GM19238 (cell line): ENCODE results near the gene ICAM2.

Experiments used
- DNase-seq: peaks from one replicate; pipeline ENCODE4 v3.0.0; 2011; ENCODE audit warnings: low spot score; ENCODE audit not compliant: insufficient read length

ICAM2 gene

GRCh38 chr17:64020056-64020766 is at the start of gene ICAM2:
Gene ICAM2 (minus strand): TSS chr17:64020633. CDS start chr17:64006691, 13,942 bp downstream.
- DNase-seq = peak; percentile 23

DNA sequence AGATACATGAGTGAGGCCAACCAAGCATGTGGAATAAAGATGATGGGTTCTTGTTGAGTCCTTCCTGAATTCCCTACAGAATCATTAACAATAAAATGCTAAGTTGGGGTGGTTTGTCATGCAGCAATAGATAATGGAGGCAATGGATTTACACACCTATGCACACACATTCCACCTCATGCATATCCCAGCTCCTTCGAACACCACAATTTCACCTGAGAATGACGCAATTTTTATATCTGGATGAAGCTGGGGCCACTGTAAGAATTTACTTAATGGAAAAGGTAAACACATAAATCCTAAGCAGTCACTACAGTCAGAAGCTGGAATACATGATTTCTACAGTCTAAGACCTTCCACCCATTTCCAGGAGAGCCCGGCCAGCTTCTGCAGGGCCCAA is 49.8 kb upstream of the ICAM2 start:
- DNase-seq = no peak

DNA sequence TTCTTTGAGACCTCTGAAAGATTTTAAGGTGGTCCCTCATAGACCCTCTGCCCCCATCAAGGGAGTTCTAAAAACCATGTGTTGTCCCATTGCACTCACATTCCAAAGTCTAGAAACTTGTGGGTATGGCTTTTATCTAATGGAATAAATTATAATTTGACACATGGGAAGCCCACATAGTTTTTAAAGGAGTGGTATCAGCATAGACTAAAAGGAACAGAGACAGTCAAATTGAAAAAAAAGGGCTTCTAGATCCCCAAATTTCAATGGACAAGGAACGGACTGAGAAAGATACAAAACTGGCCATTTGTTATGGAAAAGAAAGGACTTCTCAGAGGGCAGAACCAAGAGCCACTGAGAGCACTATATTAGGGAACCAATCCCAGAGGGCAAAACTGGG is 48.7 kb upstream of the ICAM2 start:
- DNase-seq = no peak

GRCh38 chr17:64067657-64068056 is 47.2 kb upstream of the ICAM2 start:
- no peak for DNase-seq

GRCh38 chr17:64066716-64067115 is 46.3 kb upstream of the ICAM2 start:
- no peak for DNase-seq

- DNase-seq = no peak
Measured at GRCh38 chr17:64065161-64065560, 44.7 kb upstream of the ICAM2 start.

DNA sequence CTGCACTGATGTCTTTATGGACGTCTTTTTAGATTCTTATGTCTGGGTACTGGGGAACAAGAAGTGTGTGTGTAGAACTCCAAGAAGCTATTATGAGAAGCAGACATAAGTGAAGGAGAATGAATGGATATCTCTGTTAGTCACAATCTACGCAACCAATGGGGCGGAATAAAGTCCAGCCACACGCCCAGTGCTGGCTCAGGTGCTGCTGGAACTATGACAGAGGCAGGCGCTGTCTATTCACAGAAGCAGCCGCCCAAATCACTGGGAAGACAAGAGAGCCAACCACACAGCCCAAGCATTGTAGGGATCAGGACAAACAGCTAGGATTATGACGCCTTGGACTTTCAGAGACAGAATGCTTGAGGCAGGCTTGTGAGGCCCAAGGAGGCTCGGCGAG is 43.9 kb upstream of the ICAM2 start:
- DNase-seq = no peak

GRCh38 chr17:64063766-64064224 is 43.4 kb upstream of the ICAM2 start:
- no peak for DNase-seq

DNA sequence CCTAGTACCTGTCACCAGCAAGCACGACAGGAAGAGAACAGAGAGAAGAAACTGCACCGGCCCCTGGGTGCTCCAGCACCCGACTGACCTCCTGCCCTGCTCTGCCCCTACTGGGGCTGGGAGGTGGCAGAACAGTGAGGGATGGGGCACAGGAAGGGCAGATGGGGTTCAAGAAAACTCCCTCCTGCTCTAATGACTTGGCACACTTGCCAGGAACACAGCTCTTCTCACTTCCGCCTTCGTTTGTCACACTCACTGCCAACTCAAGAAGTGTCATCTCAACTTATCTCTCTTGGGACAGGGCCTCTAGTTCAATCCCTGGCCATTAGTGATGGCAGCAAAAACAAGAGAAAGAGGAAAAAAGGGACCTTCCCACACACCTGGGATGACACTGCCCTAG is 42.7 kb upstream of the ICAM2 start:
- DNase-seq = no peak

DNA sequence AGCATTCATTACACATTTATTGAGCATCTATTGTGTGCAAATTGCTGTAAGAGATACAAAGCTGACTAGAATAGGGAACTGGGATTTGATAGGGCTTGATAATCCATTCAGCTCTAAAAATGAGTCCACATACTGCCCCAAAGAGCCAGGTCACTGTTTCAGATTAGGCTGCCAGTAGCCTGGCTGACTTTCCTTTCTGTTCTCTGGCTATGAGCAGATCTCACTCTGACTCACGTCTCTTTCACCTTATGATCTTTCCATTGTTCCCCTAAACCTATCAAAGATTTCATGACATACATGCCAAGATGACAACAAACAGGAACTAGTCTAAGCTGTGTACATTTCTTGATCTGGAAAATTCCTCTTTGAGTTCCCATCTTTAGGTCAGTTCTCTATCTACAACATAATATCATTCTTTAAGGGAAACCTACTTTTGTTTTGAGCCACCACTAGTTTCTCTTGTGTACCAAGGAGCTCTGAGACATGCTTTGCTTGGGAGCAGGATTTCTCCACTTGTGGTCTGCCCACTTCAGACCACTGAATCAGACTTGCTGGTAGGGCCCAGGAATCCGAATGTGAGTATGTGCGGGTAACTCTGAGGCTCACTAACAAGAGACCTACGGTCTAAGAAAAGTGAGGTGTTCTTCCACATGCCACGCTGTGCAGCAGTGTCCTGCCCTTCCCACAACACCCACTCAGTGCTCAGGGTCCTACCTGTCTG is 40.9 kb upstream of the ICAM2 start:
- no peak for DNase-seq

- DNase-seq = no peak
Measured at GRCh38 chr17:64060331-64060730, 39.9 kb upstream of the ICAM2 start.

DNA sequence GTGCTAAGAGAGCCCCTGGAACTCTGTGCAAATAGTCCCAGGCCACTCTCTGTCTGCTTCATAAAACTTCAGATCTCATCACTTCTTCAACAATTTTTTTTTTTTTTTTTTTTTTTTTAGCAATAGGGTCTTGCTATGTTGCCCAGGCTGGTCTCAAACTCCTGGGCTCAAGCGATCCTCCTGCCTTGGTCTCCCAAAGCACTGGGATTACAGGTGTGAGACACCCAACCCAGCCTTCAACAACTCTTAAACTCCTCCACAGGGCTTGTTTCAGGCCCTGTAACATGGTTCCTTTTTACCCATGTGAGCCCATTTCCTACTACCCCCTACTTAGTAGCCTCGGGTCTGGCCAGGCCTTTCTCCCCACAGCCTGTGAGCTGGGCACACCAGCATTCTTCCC is 39.3 kb upstream of the ICAM2 start:
- DNase-seq = no peak

DNA sequence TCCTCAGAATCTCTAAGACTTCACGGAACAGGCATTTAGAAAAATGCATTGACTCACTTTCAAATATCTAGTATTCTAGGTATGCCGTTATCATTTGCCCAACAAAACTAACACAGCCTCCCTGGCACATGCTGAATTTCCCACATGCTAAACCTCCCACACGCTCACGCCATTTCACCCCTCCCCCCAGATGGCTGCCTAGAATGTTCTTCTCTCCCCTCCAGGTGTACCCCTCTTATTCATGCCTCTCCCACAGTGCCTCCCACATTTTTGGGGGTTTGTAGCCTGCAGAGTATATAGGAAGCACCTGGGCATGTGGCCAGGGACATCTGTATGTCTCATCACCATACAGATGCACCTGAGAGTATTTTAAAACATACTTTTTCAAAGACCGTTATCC is 38.2 kb upstream of the ICAM2 start:
- no peak for DNase-seq

GRCh38 chr17:64057701-64058263 is 37.3 kb upstream of the ICAM2 start:
- DNase-seq = no peak

GRCh38 chr17:64056269-64057005 is 36.0 kb upstream of the ICAM2 start:
- DNase-seq = peak; percentile 52

DNA sequence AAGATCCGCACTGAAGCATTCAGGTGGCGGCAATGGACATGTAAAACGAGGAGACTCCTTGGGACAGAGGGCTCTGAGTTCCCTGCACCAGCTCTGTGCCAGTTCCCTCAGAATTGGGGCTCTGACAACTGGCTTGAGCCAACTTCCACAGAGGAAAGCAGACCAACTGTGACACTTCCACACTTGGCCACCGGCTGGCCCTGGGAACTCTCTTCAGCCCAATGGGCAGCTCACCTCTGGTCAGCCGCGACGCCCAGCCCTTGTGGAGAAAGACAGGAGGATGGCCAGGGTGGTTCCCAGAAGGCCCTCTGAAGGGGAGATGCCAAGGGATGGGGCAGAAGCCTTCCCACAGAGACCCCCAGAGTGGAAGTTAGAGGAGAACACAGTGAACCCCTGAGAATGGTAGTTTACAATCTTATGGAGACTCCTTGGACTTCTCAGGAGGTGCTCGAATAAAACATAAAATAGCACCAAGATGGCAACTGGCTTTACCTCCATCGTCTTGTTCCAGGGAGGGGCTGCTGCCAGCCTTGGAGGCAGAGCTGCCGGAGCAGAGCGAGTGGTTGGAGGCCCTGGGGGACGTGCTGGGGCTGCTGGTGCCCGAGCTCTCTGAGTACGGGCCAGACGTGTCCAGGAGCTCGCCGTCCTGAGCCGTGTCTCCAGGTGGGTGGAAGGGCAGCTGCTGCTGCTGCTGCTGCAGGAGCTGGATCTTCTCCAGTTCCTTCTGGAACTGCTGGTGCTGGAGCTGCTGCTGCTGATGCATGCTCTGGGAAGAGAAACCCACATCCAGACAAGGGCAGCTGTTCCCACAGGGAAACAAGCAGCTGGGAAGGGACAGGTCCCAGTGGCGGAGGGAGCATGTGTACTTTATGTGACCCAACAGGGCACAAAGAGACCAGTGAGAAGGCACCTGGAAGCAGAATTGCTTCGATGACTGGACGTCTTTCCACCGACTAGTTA is 35.0 kb upstream of the ICAM2 start:
- no peak for DNase-seq

DNA sequence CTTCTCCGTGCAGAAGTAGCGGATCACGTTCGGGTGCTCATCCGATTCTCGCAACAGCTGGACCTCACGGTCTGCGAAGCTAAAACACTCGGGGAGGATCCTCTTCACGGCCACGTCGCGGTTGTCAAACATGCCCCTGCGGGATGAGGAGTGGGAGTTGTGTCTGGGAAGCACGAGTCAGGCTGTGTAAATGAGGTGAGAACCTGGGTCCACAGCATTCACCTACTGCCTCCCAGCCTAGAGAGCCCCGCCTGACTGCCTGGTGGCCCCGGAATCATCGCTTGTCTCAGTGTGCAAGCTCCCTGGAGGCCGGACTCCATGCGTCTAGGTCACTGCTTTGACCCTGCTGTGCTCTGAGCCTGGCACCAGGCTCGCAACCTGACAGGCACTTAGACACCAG is 33.9 kb upstream of the ICAM2 start:
- no peak for DNase-seq

- no peak for DNase-seq
Measured at GRCh38 chr17:64053101-64053500, 32.7 kb upstream of the ICAM2 start.

DNA sequence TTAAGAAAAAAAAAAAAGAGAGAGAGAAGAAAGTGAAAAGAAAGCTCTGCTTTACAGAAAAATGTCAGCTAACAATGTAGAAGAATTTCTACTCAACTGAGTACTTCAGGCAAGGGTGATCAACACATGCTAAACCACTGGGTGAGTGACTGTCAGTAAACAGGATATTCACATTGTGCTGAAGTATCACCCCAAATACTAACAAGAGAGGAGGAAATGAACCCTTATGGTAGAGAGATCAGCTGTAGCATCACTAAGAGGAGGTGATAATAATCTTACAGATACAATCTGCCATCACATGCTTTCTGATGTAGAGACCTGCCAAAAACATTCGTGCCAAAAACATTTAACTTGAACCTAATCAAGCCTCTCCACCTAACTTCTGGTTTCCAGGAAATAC is 30.7 kb upstream of the ICAM2 start:
- no peak for DNase-seq

GRCh38 chr17:64048805-64049204 is 28.4 kb upstream of the ICAM2 start:
- DNase-seq = no peak

DNA sequence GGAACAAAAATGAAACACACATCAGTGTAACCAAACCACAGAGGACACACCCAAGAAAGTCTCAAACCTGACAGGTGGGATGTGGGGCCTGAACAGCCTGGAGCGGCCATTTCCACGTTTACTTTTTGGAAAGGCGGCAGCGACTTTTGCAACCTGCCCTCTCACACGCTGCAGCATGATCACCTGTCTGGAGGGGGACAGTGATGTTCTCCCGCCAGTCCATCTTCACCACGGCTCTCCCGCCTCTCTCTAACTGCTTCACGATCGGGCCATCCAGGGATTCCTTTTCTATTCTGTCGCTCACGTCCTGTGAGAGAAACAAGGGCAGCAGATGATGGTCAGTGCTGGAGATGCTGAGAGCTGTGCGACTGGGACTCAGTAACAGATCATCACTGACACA is 24.7 kb upstream of the ICAM2 start:
- no peak for DNase-seq
